GM12875 (cell line): ENCODE data around the gene ANTKMT.

Experiments
- H3K4me3 ChIP-seq: one replicate; pipeline ENCODE4 v1.5.1; 2011; ENCODE audit warnings: low read depth, low read length, control low read depth
- TF ChIP-seq, protein P1 (sequence below): IDR thresholded peaks from 2 replicates; pipeline ENCODE4 v1.5.1; 2011; ENCODE audit warnings: low read depth, mild to moderate bottlenecking, control low read depth, inconsistent platforms, low read length, moderate library complexity, borderline replicate concordance; ENCODE audit not compliant: insufficient read depth

ANTKMT gene

DNA sequence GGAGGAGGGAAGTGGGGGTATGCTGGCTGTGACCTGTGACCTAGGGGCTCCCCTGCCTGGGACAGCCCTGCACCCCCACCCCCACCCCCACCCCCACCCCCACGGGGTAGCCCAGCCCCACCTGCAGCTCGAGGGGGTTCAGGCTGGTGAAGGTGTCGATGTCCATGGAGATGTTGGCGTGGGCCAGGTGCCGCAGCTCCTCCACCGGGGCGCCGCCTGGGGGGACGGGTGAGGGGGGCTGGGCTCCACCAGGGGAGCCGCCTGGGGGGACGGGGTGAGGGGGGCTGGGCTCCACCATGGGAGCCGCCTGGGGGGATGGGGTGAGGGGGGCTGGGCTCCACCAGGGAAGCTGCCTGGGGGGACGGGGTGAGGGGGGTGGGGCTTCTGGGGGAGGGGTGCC lies 49.5 kb downstream of the ANTKMT start:
- TF ChIP-seq, protein P1, sequence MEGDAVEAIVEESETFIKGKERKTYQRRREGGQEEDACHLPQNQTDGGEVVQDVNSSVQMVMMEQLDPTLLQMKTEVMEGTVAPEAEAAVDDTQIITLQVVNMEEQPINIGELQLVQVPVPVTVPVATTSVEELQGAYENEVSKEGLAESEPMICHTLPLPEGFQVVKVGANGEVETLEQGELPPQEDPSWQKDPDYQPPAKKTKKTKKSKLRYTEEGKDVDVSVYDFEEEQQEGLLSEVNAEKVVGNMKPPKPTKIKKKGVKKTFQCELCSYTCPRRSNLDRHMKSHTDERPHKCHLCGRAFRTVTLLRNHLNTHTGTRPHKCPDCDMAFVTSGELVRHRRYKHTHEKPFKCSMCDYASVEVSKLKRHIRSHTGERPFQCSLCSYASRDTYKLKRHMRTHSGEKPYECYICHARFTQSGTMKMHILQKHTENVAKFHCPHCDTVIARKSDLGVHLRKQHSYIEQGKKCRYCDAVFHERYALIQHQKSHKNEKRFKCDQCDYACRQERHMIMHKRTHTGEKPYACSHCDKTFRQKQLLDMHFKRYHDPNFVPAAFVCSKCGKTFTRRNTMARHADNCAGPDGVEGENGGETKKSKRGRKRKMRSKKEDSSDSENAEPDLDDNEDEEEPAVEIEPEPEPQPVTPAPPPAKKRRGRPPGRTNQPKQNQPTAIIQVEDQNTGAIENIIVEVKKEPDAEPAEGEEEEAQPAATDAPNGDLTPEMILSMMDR = no peak
- H3K4me3 ChIP-seq = no peak overlapping the region
